ENCODE measurements around the gene MLXIP.

MLXIP gene

GRCh38 chr12:122182887-122183587, 104.5 kb downstream of the MLXIP start, which contains the start of gene LRRC43:
TSS of gene LRRC43 (plus strand) at chr12:122183123. CDS start at chr12:122183145, 22 bp downstream.
- no peak for DNase-seq (ENCODE audit: extremely low read depth in 1 of 2, low read depth in 1 of 2)

GRCh38 chr12:122183588-122183940, 105.0 kb downstream of the MLXIP start:
- DNase-seq (ENCODE audit: extremely low read depth in 1 of 2, low read depth in 1 of 2), result no peak

- no peak for DNase-seq (ENCODE audit: extremely low read depth in 1 of 2, low read depth in 1 of 2)
These were observed 106.0 kb downstream of the MLXIP start for GRCh38 chr12:122184517-122184916.

GRCh38 chr12:122185079-122185478, 106.5 kb downstream of the MLXIP start:
- DNase-seq (ENCODE audit: extremely low read depth in 1 of 2, low read depth in 1 of 2), result no peak

GRCh38 chr12:122185494-122186082, 107.0 kb downstream of the MLXIP start:
- DNase-seq (ENCODE audit: extremely low read depth in 1 of 2, low read depth in 1 of 2), result no peak

- DNase-seq (ENCODE audit: extremely low read depth in 1 of 2, low read depth in 1 of 2), result no peak
These were observed 108.9 kb downstream of the MLXIP start for GRCh38 chr12:122187466-122187865.

GRCh38 chr12:122189626-122190475, 111.3 kb downstream of the MLXIP start:
- DNase-seq (ENCODE audit: extremely low read depth in 1 of 2, low read depth in 1 of 2), result no peak

GRCh38 chr12:122190842-122191668, 112.5 kb downstream of the MLXIP start:
- DNase-seq (ENCODE audit: extremely low read depth in 1 of 2, low read depth in 1 of 2), result peak; percentile 46 to 58

GRCh38 chr12:122192441-122192840, 113.9 kb downstream of the MLXIP start:
- no peak for DNase-seq (ENCODE audit: extremely low read depth in 1 of 2, low read depth in 1 of 2)

- no peak for DNase-seq (ENCODE audit: extremely low read depth in 1 of 2, low read depth in 1 of 2)
These were observed 116.2 kb downstream of the MLXIP start for GRCh38 chr12:122194804-122195203.

- no peak for DNase-seq (ENCODE audit: extremely low read depth in 1 of 2, low read depth in 1 of 2)
These were observed 116.8 kb downstream of the MLXIP start for GRCh38 chr12:122195405-122195804.

Measured in stimulated activated CD8-positive, alpha-beta memory T cell treated with anti-CD3 and anti-CD28 coated beads, Interleukin-7, amount 100 ng/mL, for 48 hours (primary cell).